ENCODE measurements around the gene PDK2. TPM values are rescaled to one million over a fixed set of nuclear protein-coding genes. Genes with fewer than 3 reads are reported as not detected.

The PDK2 gene
- total and polyA plus RNA-seq, 2 donors (not counting 1 experiment from before 2014, with no cell fraction given) = 19.2 to 41.0 TPM

Other genes with a start within 250 kb of the PDK2 start
- not detected in 2 replicates for gene TAC4, start 247.3 kb upstream of the PDK2 start, total RNA-seq
- gene TAC4, start 247.3 kb upstream of the PDK2 start, polyA plus RNA-seq = not detected in 2 replicates
- not detected in 2 replicates for gene DLX4, start 126.2 kb upstream of the PDK2 start, total RNA-seq
- gene DLX4, start 126.2 kb upstream of the PDK2 start, polyA plus RNA-seq = not detected in 2 replicates
- gene DLX3, start 100.1 kb upstream of the PDK2 start, total RNA-seq = not detected in 2 replicates
- not detected in 2 replicates for gene DLX3, start 100.1 kb upstream of the PDK2 start, polyA plus RNA-seq
- 89.1 and 269 TPM in 2 replicates for gene ITGA3, start 39.2 kb upstream of the PDK2 start, total RNA-seq
- 67.3 and 76.6 TPM in 2 replicates for gene ITGA3, start 39.2 kb upstream of the PDK2 start, polyA plus RNA-seq
- 2.1 and 2.3 TPM in 2 replicates for gene SAMD14, start 34.8 kb downstream of the PDK2 start, total RNA-seq
- gene SAMD14, start 34.8 kb downstream of the PDK2 start, polyA plus RNA-seq = 1.4 and 3.8 TPM in 2 replicates
- 41.5 and 45.5 TPM in 2 replicates for gene PPP1R9B, start 55.3 kb downstream of the PDK2 start, total RNA-seq
- gene PPP1R9B, start 55.3 kb downstream of the PDK2 start, polyA plus RNA-seq = 22.1 and 26.0 TPM in 2 replicates
- 4.1 and 4.3 TPM in 2 replicates for gene SGCA, start 70.7 kb downstream of the PDK2 start, total RNA-seq
- 1.4 and 1.6 TPM in 2 replicates for gene SGCA, start 70.7 kb downstream of the PDK2 start, polyA plus RNA-seq
- 577 and 584 TPM in 2 replicates for gene COL1A1, start 106.3 kb downstream of the PDK2 start, total RNA-seq
- gene COL1A1, start 106.3 kb downstream of the PDK2 start, polyA plus RNA-seq = 541 and 604 TPM in 2 replicates
- under 0.01 TPM in 1 of 2 replicates, not detected in the other for gene TMEM92, start 179.1 kb downstream of the PDK2 start, total RNA-seq
- 0.05 TPM in 2 replicates for gene TMEM92, start 179.1 kb downstream of the PDK2 start, polyA plus RNA-seq

Data from fibroblast of lung (primary cell).